HUES48 (cell line): Measurements from ENCODE around the gene TOR1A.
"Not testable (repeated sequence)": the region's sequence is repeated elsewhere in the genome, so short reads cannot be mapped to it uniquely, and the experiment has no call there.

Experiments used
- H3K27ac ChIP-seq: one replicate; pipeline ENCODE4 v1.7.0; 2013; ENCODE audit warnings: low read depth, low read length, inconsistent platforms
- H3K27me3 ChIP-seq: 2 replicates; pipeline ENCODE4 v1.6.1; 2013; ENCODE audit warnings: mild to moderate bottlenecking, low read length; ENCODE audit not compliant: control insufficient read depth, insufficient read depth
- H3K36me3 ChIP-seq: 2 replicates; pipeline ENCODE4 v1.6.1; 2013; ENCODE audit warnings: low read length; ENCODE audit not compliant: control insufficient read depth, insufficient read depth
- H3K4me1 ChIP-seq: 2 replicates; pipeline ENCODE4 v1.6.1; 2013; ENCODE audit warnings: mild to moderate bottlenecking, low read length; ENCODE audit not compliant: control insufficient read depth, insufficient read depth
- H3K4me3 ChIP-seq: 2 replicates; pipeline ENCODE4 v1.5.1; 2013; ENCODE audit warnings: mild to moderate bottlenecking, low read depth, low read length
- H3K9ac ChIP-seq: 2 replicates; pipeline ENCODE4 v1.6.1; 2013; ENCODE audit warnings: mild to moderate bottlenecking, low read depth, low read length, moderate library complexity
- H3K9me3 ChIP-seq: 2 replicates; pipeline ENCODE4 v1.6.1; 2013; ENCODE audit warnings: low read length; ENCODE audit not compliant: control insufficient read depth, insufficient read depth

The TOR1A gene

GRCh38 chr9:129777769-129778130 lies 46.2 kb downstream of the TOR1A start:
- Histone ChIP-seq H3K4me1 (peaks cover 6% of the 10 kb centered on the region; the same call in 1 of the 2 replicates), H3K36me3 (no peaks in the 10 kb centered on the region), H3K9me3 (no peaks in the 10 kb centered on the region), H3K4me3 (no peak overlapping the region), H3K9ac (no peak overlapping the region), H3K27ac (no peak overlapping the region), H3K27me3 (no peaks in the 10 kb centered on the region)

- Histone ChIP-seq H3K4me3 (no peak overlapping the region), H3K27ac (peak overlapping the region; percentile 42), H3K27me3 (no peaks in the 10 kb centered on the region), H3K9ac (no peak overlapping the region), H3K36me3 (no peaks in the 10 kb centered on the region), H3K9me3 (no peaks in the 10 kb centered on the region), H3K4me1 (peaks cover 6% of the 10 kb centered on the region; the same call in 1 of the 2 replicates)
These were observed 46.8 kb downstream of the TOR1A start for GRCh38 chr9:129776938-129777768.

GRCh38 chr9:129776566-129776937 lies 47.4 kb downstream of the TOR1A start:
- Histone ChIP-seq H3K4me1 (peaks cover 6% of the 10 kb centered on the region; the same call in 1 of the 2 replicates), H3K36me3 (no peaks in the 10 kb centered on the region), H3K4me3 (no peak overlapping the region), H3K27ac (peak overlapping the region; percentile 42), H3K27me3 (no peaks in the 10 kb centered on the region), H3K9ac (no peak overlapping the region), H3K9me3 (no peaks in the 10 kb centered on the region)

GRCh38 chr9:129776096-129776495 lies 47.8 kb downstream of the TOR1A start:
- not testable (repeated sequence) for H3K4me3 ChIP-seq, H3K4me1 ChIP-seq, H3K9ac ChIP-seq, H3K27me3 ChIP-seq, H3K27ac ChIP-seq, H3K9me3 ChIP-seq, H3K36me3 ChIP-seq

- Histone ChIP-seq H3K4me1 (peaks cover 6% of the 10 kb centered on the region; the same call in 1 of the 2 replicates), H3K9me3 (no peaks in the 10 kb centered on the region), H3K4me3 (no peak overlapping the region), H3K27me3 (no peaks in the 10 kb centered on the region), H3K27ac (no peak overlapping the region), H3K36me3 (no peaks in the 10 kb centered on the region), H3K9ac (no peak overlapping the region)
These were observed 48.5 kb downstream of the TOR1A start for GRCh38 chr9:129775448-129775798.

DNA sequence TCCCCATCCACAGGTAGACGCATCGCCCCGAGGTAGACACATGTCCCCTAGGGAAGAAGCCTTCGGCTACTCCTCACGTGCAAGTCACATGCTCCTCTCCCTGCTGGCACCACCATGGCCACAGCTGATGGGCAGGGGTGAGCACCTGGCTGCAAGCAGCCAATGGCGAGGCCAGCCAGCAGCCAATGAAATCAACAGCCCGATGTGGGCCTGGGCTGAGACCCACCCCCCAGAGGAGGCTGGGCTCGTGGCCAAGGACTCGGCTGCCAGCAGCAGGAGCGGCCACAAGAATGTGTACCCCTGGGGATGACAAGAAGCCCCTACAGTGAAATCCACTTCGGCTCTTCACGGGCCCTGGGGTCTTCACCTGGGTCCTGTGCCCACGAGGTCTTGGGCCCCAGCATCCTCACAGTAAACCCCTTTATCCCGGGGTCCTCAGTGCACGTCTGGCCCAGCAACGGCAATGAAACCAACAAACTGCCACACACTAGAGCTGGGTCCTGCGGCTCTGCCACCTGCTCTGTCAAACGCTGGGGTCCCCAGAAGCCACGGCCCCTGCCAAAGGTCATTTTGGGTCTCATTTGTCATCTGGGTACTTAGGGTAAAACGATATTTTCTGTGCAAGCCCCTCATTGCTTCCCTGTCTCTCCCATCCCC lies 49.0 kb downstream of the TOR1A start:
- no peaks in the 10 kb centered on the region for H3K36me3 ChIP-seq
- H3K27me3 ChIP-seq = no peaks in the 10 kb centered on the region
- peaks cover 6% of the 10 kb centered on the region; the same call in 1 of the 2 replicates for H3K4me1 ChIP-seq
- H3K27ac ChIP-seq = no peak overlapping the region
- H3K9me3 ChIP-seq = no peaks in the 10 kb centered on the region
- no peak overlapping the region for H3K4me3 ChIP-seq
- H3K9ac ChIP-seq = no peak overlapping the region

DNA sequence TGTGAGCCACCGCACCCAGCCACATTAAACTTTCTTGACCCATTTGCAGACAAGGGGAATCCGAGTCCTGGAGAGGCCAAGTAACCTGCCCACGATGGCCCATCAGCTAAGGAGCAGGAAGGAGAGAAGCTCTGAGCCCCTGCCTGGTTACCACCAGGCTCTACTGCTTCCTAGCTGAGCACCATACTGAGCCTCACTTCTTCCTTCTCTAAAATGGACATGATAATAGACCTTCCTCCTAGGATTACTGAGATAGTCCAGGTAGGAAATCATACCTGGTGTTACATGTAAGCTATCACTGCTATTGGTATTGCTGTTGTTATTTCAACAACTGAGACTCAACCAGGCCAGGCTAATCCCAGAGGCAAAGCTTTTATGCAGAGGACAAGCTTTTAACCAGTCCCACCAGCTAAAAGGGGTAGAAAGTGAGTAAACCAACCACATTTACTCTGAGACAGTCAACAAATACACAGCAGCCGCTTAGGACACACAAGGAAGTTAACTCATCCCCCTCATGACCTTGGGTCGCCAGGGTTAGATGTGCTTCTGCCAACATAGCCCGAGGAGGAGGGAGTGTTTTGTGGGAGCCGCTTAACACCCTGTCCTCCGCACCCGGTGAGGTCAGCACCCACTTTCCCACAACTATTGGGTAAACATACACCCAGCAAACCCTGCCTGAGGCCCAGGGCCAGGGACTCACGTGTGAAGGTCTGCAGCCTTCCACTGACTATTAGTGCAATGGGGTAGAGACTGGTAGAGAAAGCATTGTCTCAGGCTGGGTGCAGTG lies 50.5 kb downstream of the TOR1A start:
- H3K4me3 ChIP-seq = no peak overlapping the region
- no peaks in the 10 kb centered on the region for H3K9me3 ChIP-seq
- no peaks in the 10 kb centered on the region for H3K27me3 ChIP-seq
- no peaks in the 10 kb centered on the region for H3K36me3 ChIP-seq
- H3K9ac ChIP-seq = no peak overlapping the region
- no peak overlapping the region for H3K27ac ChIP-seq
- H3K4me1 ChIP-seq = peaks cover 6% of the 10 kb centered on the region; the same call in 1 of the 2 replicates

DNA sequence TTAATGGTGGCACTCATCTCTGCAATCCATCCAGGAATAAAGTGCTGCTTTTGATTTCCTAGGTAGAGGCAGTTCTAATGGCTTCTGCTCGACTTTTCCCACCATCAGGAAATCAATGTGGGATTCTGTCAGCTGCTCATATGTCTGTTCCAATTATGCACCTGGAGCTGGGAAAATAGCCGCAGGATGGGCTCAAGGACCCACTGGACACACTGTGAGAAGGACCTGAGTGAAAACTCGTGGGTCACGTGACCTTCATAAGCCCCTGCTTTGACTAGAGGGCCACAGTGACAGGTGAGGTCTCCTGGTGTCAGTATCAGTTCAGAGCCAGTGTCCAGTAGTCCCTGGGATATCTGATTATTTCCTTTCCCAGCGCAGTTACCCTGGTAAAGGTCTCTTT lies 53.2 kb downstream of the TOR1A start:
- H3K4me3 ChIP-seq = no peak overlapping the region
- H3K4me1 ChIP-seq = no peaks in the 10 kb centered on the region
- H3K9me3 ChIP-seq = no peaks in the 10 kb centered on the region
- H3K9ac ChIP-seq = no peak overlapping the region
- no peaks in the 10 kb centered on the region for H3K27me3 ChIP-seq
- H3K27ac ChIP-seq = no peak overlapping the region
- no peaks in the 10 kb centered on the region for H3K36me3 ChIP-seq

GRCh38 chr9:129769669-129770068 lies 54.3 kb downstream of the TOR1A start:
- H3K4me3 ChIP-seq = no peak overlapping the region
- no peaks in the 10 kb centered on the region for H3K36me3 ChIP-seq
- H3K9ac ChIP-seq = no peak overlapping the region
- no peaks in the 10 kb centered on the region for H3K4me1 ChIP-seq
- H3K9me3 ChIP-seq = no peaks in the 10 kb centered on the region
- H3K27me3 ChIP-seq = no peaks in the 10 kb centered on the region
- H3K27ac ChIP-seq = no peak overlapping the region

DNA sequence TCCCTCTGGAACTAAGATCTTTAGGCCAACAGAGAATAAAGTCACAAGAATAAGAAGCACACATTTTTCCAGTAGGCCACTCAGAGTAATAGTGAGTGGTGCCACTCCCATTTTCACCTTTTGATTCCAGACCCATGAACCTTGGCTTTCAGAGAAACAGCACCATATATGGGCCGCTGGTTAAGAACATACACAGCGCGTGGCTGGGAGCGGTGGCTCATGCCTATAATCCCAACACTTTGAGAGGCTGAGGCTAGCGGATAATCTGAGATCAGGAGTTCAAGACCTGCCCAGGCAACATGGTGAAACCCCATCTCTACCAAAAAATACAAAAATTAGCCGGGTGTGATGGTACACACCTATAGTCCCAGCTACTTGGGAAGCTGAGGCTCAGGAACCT lies 55.5 kb downstream of the TOR1A start:
- H3K27ac ChIP-seq = no peak overlapping the region
- H3K27me3 ChIP-seq = no peaks in the 10 kb centered on the region
- H3K9me3 ChIP-seq = no peaks in the 10 kb centered on the region
- H3K9ac ChIP-seq = no peak overlapping the region
- H3K36me3 ChIP-seq = no peaks in the 10 kb centered on the region
- no peak overlapping the region for H3K4me3 ChIP-seq
- no peaks in the 10 kb centered on the region for H3K4me1 ChIP-seq
